A673 (cell line): Measurements from ENCODE around the gene CYLC2. TPM values are rescaled to one million over a fixed set of nuclear protein-coding genes. Genes with fewer than 3 reads are reported as not detected.

Source experiments
- BruUV-seq: library from RNA; stranded (reverse); fragments of 400-500 nt; replicated peaks from 2 replicates; lab custom pipeline; 2021; lab: Mats Ljungman, UMichigan
- CTCF ChIA-PET: fragments of 300-600 bp; sonication (Branson Sonifier 250); formaldehyde crosslinking; loops from one replicate; lab custom pipeline; 2022; ENCODE audit warnings: antibody characterized with exemption; lab: Charles Lee
- POLR2A ChIA-PET: fragments of 300-600 bp; sonication (Branson Sonifier 250); formaldehyde crosslinking; loops from one replicate; lab custom pipeline; 2022; ENCODE audit warnings: antibody characterized with exemption; ENCODE audit not compliant: low non-redundant PET; lab: Charles Lee
- DNase-seq: peaks from one replicate; pipeline ENCODE4 v3.0.0-alpha.2; 2015; ENCODE audit warnings: low spot score
- H3K27ac ChIP-seq: fragments of 200-600 bp; sonication (generic); 2 replicates; pipeline ENCODE4 v1.5.1; 2016; ENCODE audit warnings: mixed run types, low read depth, mild to moderate bottlenecking, mixed read lengths, antibody characterized with exemption, low read length; ENCODE audit not compliant: poor library complexity, severe bottlenecking
- H3K27me3 ChIP-seq: fragments of 200-600 bp; sonication (generic); replicated peaks from 2 replicates; pipeline ENCODE4 v1.6.1; 2017; ENCODE audit warnings: mixed run types, low read depth, mild to moderate bottlenecking, mixed read lengths, antibody characterized with exemption, low read length; ENCODE audit not compliant: insufficient read depth, poor library complexity
- H3K36me3 ChIP-seq: fragments of 200-600 bp; sonication (generic); 2 replicates; pipeline ENCODE4 v1.6.1; 2016; ENCODE audit warnings: mixed run types, mild to moderate bottlenecking, mixed read lengths, antibody characterized with exemption, low read length; ENCODE audit not compliant: insufficient read depth, poor library complexity, severe bottlenecking
- H3K4me1 ChIP-seq: fragments of 200-600 bp; sonication (generic); 2 replicates; pipeline ENCODE4 v1.6.1; 2017; ENCODE audit warnings: mixed run types, mild to moderate bottlenecking, mixed read lengths, antibody characterized with exemption, low read length; ENCODE audit not compliant: insufficient read depth, poor library complexity, severe bottlenecking
- H3K4me3 ChIP-seq: fragments of 200-600 bp; sonication (generic); 2 replicates; pipeline ENCODE4 v1.5.1; 2016; ENCODE audit warnings: low read depth, mixed run types, mild to moderate bottlenecking, mixed read lengths, low read length; ENCODE audit not compliant: poor library complexity, severe bottlenecking
- H3K9me3 ChIP-seq: fragments of 200-600 bp; sonication (generic); 2 replicates; pipeline ENCODE4 v1.6.1; 2016; ENCODE audit warnings: mixed run types, low read depth, mild to moderate bottlenecking, mixed read lengths, antibody characterized with exemption, low read length; ENCODE audit not compliant: poor library complexity, severe bottlenecking
- CTCF ChIP-seq: fragments of 300-800, 200-600 bp; sonication (generic); conservative IDR thresholded peaks from 2 replicates; pipeline ENCODE4 v1.5.1; 2017; ENCODE audit warnings: low read depth, mild to moderate bottlenecking, antibody characterized with exemption, low read length, moderate library complexity, mixed read lengths
- EZH2 ChIP-seq: fragments of 200-600 bp; sonication (generic); IDR thresholded peaks from 2 replicates; pipeline ENCODE4 v1.6.1; 2017; ENCODE audit warnings: borderline replicate concordance, low read depth, mild to moderate bottlenecking, mixed read lengths, antibody characterized with exemption, low read length; ENCODE audit not compliant: poor library complexity, severe bottlenecking
- intact Hi-C: fragments of 100-400 bp; cut with micrococcal nuclease; formaldehyde crosslinking; loops from one replicate; pipeline ENCODE4 v1.10.0; 2022; ENCODE audit not compliant: unreplicated experiment
- total RNA-seq: library from RNA; stranded (reverse); gene quantifications from 2 replicates; pipeline ENCODE4 v1.2.3, GENCODE V29; 2021

Gene CYLC2
- total RNA-seq, 1 experiment from 2014 or later = not detected

GRCh38 chr9:102967979-102968378, 27.2 kb upstream of the CYLC2 start:
- TF ChIP-seq EZH2 (no peak), CTCF (no peak)
- ChIA-PET CTCF (no interaction called here), POLR2A (no interaction called here)
- H3K27ac ChIP-seq = no peak overlapping the region
- peaks cover 26% of the 10 kb centered on the region for H3K9me3 ChIP-seq
- no peaks in the 10 kb centered on the region for H3K36me3 ChIP-seq
- BruUV-seq = no TSS peak
- no peaks in the 10 kb centered on the region for H3K4me1 ChIP-seq
- H3K27me3 ChIP-seq = no peaks in the 10 kb centered on the region
- intact Hi-C loops = no loop called here
- H3K4me3 ChIP-seq = no peak overlapping the region
- no peak for DNase-seq

- no TSS peak for BruUV-seq
- Histone ChIP-seq H3K27me3 (no peaks in the 10 kb centered on the region), H3K9me3 (peaks cover 47% of the 10 kb centered on the region), H3K4me3 (no peak overlapping the region), H3K4me1 (no peaks in the 10 kb centered on the region), H3K27ac (no peak overlapping the region), H3K36me3 (no peaks in the 10 kb centered on the region)
- POLR2A ChIA-PET = no interaction called here
- intact Hi-C loops = no loop called here
- CTCF ChIA-PET = no interaction called here
- no peak for DNase-seq
- TF ChIP-seq EZH2 = no peak
- TF ChIP-seq CTCF = no peak
These were observed 22.4 kb upstream of the CYLC2 start for GRCh38 chr9:102972780-102973179.

GRCh38 chr9:102974530-102974929, 20.6 kb upstream of the CYLC2 start:
- Histone ChIP-seq H3K4me3 (no peak overlapping the region), H3K27ac (no peak overlapping the region), H3K9me3 (peaks cover 44% of the 10 kb centered on the region), H3K4me1 (no peaks in the 10 kb centered on the region), H3K36me3 (no peaks in the 10 kb centered on the region), H3K27me3 (no peaks in the 10 kb centered on the region)
- POLR2A ChIA-PET = no interaction called here
- no TSS peak for BruUV-seq
- intact Hi-C loops = no loop called here
- no peak for DNase-seq
- CTCF ChIA-PET = no interaction called here
- TF ChIP-seq CTCF (no peak), EZH2 (no peak)
